Measurements from ENCODE around the gene A4GALT. TPM values are rescaled to one million over a fixed set of nuclear protein-coding genes. Genes with fewer than 3 reads are reported as not detected.

Gene A4GALT
- total and polyA plus RNA-seq, 10 of the 15 experiments (the other 5 are each of a cell fraction or from before 2014, with no cell fraction given) = 0.04 to 3.9 (median 2.3) TPM; not detected in 1

DNA sequence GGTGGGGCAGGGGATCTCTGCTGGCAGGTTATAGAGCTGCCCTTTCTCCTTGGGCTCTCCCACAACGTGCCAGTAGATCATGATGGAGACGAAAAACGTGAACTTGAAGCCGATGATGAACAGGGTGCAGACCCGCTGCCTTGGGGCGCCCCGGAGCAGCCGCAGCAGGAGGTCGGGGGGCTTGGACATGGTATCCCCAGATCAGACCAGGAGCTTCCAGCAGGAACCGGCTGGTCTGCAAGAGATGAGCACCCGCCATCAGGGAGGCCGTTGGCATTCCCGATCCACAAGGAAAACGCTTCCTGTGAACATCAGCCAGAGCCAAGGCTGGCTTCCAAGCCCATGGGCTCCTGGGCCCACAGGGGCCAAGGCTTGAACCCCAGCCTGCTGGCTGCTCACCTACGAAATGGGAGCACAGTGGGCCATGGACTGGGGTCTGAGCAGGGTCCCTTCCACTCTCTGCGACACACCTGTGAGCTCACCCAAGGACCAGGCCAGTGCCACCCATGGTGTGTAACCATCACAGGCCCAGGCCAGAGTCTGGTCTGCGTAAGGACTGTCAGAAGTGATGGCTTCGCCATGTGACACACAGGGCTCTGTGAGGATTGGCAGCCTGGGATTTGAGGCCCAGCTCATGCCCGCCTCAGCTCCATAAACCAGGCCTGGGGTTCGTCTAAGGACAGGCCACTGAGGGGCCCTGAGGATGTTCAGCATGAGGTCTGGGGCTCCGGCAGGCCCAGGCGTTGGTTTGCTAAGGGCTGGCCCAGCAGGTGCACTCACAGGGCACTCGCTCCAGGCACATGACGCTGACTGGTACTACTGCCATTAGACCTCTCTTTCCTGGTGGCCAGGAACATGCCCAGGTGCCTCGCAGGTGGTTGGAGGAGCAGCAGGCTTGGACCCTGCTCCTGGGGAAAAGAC lies 26.6 kb downstream of the A4GALT start:
- SMC1A ChIA-PET (ENCODE audit: uncharacterized antibody, unreplicated experiment) = interaction anchor here (1.0 kb wide), 1 partner anchor 27 kb away, joined by 3 read pairs; no protein-coding TSS in a partner anchor
- in situ Hi-C loops (cut with MboI) (no loop called here), intact Hi-C loops (cut with micrococcal nuclease; ENCODE audit: unreplicated experiment) (no loop called here)
- FAIRE-seq (no peak), ATAC-seq (no peak), DNase-seq (ENCODE audit: low read depth, low spot score) (no peak)
- no peak overlapping the region for H3K4me3 ChIP-seq
- H3K9ac ChIP-seq (ENCODE audit: control insufficient read depth, insufficient read depth, low read length) = no peak overlapping the region
- no peak overlapping the region for H3K27ac ChIP-seq (ENCODE audit: control insufficient read depth, insufficient read depth)
- H2AFZ ChIP-seq (ENCODE audit: control insufficient read depth, low read depth, low read length) = no peak overlapping the region
- RAD21 ChIA-PET (ENCODE audit: unreplicated experiment) = no interaction called here
- TF ChIP-seq YY1 (IDR thresholded peaks at IDR 0.05; ENCODE audit: low read depth, low read length) (no peak), SPI1 (IDR thresholded peaks at IDR 0.05; ENCODE audit: borderline replicate concordance, insufficient read depth, low read depth, low read length) (no peak), RAD21 (IDR thresholded peaks at IDR 0.05; ENCODE audit: insufficient read depth, low read depth, low read length) (no peak), HCFC1 (IDR thresholded peaks at IDR 0.05; ENCODE audit: low read length) (no peak), BACH1 (IDR thresholded peaks at IDR 0.05; ENCODE audit: borderline replicate concordance) (no peak), ZSCAN29 (IDR thresholded peaks at IDR 0.05) (no peak)
- TF ChIP-seq, protein P1, sequence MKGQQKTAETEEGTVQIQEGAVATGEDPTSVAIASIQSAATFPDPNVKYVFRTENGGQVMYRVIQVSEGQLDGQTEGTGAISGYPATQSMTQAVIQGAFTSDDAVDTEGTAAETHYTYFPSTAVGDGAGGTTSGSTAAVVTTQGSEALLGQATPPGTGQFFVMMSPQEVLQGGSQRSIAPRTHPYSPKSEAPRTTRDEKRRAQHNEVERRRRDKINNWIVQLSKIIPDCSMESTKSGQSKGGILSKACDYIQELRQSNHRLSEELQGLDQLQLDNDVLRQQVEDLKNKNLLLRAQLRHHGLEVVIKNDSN (IDR thresholded peaks at IDR 0.05; ENCODE audit: borderline replicate concordance, extremely low read length, insufficient read depth, low read depth, low read length) = no peak
- no TSS peak for BruUV-seq (replicated peaks)
- CTCF ChIA-PET = no interaction called here
- no peaks in the 10 kb centered on the region for H3K27me3 ChIP-seq (replicated peaks in 1 of 2; ENCODE audit: control insufficient read depth in 2 of 2, insufficient read depth in 2 of 2, low read length in 1 of 2)
- peaks cover 0 to 25% of the 10 kb centered on the region in 2 experiments; a peak in 3 of 4 replicates for H3K36me3 ChIP-seq (ENCODE audit: control insufficient read depth in 2 of 2, insufficient read depth in 2 of 2, low read length in 1 of 2)
- H3K79me2 ChIP-seq (ENCODE audit: control insufficient read depth, insufficient read depth, low read length) = no peaks in the 10 kb centered on the region
- WGBS (ENCODE audit: insufficient coverage, insufficient replicate concordance, low lambda C conversion rate, missing lambda C conversion rate) = 87% methylated on average over 25 of the region's 25 CpGs
- H3K4me2 ChIP-seq (ENCODE audit: control insufficient read depth, insufficient read depth) = no peak overlapping the region
- POLR2A ChIA-PET = no interaction called here
- no peaks in the 10 kb centered on the region for H4K20me1 ChIP-seq (ENCODE audit: control insufficient read depth, insufficient read depth)
- peaks cover 16% of the 10 kb centered on the region for H3K4me1 ChIP-seq (ENCODE audit: control insufficient read depth, insufficient read depth, low read length)
- no peaks in the 10 kb centered on the region for H3K9me3 ChIP-seq (replicated peaks; ENCODE audit: control insufficient read depth, insufficient read depth, low read length)
